HG02884 (cell line): ENCODE measurements around the gene RGS2.

Source experiments
- ATAC-seq: cut with Tn5 transposase; IDR thresholded peaks from one replicate; pipeline ENCODE4 v1.9.1; 2021; ENCODE audit warnings: mild to moderate bottlenecking, moderate library complexity; ENCODE audit not compliant: unreplicated experiment

RGS2 gene, protein sequence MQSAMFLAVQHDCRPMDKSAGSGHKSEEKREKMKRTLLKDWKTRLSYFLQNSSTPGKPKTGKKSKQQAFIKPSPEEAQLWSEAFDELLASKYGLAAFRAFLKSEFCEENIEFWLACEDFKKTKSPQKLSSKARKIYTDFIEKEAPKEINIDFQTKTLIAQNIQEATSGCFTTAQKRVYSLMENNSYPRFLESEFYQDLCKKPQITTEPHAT

DNA sequence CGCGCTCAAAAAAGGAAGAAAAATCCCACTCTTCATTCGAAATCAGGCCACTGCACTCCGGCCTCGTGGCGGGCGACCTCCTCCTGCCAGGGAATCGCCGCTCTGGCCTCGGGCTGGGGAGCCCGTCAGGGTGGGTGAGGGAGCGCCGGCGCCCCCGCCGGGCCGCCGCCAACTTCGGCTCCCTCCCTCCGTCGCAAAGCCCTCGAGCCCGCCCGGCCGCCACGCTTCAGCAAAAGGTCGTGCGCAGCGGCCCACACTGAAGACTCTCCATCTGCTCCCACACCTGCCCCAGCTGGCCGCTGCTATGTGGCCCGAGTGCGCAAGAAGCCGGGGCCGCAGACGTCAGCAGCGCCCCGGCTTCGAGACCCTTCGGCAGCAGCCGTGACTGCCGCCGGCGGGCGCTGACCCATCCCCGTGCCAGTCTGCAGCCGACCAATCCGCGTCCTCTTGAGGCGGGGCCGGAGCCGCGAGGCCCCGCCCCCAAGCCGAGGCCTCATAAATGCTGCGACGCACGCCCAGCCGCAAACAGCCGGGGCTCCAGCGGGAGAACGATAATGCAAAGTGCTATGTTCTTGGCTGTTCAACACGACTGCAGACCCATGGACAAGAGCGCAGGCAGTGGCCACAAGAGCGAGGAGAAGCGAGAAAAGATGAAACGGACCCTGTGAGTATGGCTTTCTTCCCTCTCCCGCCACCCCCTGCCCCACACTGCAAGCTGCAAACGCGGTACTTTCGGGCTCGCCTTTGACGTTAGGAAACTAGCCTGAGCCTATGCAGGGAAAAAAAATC lies at the start of gene RGS2:
Gene RGS2, plus strand, starts transcription at position 522 of the 789 bp plus-strand sequence. Its CDS starts 33 bp downstream, at position 555.
- peak; percentile 83 for ATAC-seq

DNA sequence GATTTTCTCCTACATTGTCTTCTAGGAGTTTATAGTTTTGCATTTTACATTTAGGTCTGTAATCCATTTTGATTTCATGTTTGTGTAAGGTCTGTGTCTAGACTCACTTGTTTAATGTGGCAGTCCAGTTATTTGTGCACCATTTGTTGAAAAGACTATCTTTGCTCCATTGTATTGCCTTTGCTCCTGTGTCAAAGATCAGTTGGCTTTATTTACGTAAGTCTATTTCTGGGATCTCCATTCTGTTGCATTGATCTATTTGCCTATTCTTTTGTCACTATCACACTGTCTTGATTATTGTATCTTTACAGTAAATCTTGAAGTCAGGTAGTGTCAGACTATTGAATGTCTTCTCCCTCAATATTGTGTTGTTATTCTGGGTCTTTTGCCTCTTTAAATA lies 49.7 kb upstream of the RGS2 start:
- ATAC-seq = no peak

DNA sequence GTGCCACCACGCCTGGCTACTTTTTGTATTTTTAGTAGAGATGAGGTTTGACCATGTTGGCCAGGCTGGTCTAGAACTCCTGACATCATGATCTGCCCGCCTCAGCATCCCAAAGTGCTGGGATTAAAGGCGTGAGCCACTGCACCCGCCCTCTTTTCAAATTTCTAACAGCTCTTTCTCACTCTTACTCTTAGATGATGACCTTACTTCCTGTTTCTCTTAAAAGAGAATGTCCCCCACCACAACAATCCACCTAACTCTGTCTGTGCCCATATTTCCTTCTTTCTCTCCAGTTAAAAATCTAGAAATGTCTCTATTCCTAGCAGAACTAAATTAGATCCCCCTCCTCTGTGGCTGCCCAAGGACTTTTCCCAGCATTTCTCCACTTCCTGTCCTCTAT lies 46.6 kb upstream of the RGS2 start:
- ATAC-seq = no peak

DNA sequence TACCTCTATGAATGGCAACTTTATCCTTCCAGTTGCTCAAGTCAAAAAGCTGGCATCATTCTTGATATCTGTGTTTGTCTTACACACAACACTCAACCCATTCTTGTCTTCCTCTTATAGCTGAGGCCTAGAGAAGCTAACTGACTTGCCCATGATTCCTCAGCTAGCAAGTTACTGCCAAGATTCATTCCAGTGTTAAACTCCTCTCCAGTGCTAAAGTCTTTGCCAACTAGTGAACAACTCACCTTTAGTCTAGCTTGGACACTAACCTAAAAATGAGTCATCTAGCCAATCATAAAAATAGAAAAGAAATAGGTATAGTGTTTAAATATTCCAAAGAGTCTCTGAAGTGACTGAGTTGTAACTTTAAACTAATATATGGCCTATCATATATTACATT lies 45.6 kb upstream of the RGS2 start:
- ATAC-seq = no peak

DNA sequence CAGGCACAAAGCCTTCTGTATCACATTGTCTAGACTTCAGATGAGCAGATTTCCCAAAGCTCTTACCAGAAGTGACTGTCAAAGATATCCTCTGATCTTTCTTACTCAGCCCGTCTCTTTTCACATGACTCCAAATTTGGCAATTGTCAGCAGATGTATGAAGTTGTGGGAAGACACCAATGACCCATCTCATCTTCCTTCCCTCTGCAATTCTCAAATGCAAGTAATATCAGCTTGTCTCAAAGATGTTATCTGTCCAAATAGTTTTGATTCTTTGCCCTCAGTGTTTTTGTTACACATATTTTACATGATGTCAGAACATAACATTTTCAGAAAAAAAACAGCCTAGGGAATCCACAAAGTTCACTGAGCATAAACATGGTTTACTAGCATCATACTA lies 45.1 kb upstream of the RGS2 start:
- no peak for ATAC-seq

DNA sequence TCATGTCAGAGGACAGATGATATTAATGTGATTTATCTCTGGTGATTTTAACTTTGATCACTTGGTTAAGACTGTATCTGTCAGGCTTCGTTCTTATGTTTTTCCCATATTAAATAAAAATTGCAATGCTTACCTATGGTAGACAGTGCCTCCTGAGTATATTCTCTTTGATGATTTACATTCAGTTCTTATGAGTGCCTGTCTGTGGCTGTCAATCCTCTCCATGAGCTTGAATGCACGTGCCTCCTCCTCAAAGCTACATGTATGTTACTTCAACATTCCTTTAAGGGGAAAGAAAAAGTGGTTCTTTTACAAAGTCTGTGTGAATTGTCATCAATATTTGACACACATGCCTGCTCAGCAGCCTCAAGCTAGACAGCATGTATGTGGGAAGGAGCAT lies 44.2 kb upstream of the RGS2 start:
- ATAC-seq = no peak

DNA sequence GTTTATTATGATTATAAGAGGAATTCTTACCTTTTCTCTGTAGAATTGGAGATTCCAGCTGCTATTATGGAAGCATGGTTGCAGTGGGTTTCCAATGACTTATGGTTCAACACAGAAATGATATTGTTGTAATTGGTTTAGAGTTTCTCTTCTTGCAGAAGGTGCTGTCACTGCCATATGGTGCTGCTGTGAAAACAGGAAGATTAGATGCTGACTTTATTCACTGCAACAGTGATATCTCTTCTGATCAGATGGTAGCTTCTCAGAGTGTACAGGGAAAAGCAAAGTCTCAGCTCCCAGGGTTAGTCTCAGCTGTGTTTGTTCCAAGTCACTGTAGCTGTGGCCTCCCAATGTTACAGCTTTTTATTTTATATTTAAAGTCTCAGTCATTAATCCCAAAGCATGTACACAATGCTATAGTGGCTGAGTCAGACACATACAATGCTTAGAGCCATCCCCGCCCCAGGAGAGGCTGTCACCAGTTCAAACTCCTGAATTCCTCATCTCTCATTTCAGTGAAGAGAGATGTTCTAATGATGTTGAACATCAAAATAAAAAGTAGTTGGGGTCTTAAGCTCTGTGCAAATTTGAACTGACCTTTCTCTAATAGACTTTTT lies 42.7 kb upstream of the RGS2 start:
- no peak for ATAC-seq

DNA sequence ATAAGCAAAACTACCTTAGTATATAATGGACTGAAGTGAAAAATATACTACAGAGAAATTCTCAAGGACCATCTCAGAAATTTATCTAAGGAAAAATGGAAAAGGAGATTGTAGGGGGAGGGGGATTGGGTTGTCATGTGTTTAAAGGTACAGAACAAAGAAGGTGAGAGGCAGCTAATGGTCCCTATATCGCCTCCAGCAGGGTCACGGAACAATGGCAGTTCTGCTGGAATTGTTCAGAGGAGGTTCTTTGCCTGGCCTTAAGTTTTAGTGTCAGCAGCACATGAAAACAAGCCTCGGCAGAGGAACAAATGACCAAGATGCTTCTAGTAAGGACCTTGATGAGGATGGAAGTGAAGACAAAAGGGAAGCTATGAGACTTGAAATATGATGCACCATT lies 42.0 kb upstream of the RGS2 start:
- no peak for ATAC-seq

DNA sequence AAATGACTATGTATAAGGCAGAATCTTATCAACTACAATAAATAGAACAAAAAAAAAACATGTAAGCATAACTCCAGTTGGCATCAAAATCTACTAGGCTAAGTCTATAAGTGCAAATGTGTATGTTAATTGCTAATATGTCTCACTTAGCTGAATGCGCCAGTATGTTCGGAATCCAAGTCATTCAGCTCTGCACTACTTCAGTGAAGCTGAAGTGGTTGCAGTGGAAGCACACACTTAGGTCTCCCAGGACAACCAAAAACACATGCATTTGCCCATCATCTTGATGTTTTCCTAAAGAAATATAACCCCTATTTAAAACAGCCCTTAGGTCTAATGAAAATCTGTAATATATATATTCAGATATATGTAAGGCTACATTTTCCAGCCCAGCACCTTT lies 41.0 kb upstream of the RGS2 start:
- ATAC-seq = no peak

DNA sequence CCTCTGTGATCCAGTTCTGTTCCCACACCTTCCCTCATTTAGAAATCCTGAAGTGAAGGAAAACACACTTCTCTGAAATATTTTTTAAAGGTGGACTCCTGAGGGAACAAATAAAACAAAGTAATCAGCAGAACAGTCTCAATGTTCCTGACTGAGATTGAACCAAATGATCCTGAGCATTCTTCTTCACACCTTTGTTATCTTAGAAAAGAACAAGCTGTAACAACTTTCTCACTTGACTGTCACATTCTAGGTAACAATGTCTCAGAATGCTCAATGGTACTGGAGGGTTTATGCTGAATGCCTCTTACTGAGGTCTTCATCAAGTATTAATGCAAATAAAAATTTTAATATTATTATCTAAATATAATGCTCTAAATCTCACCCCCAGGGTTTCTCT lies 40.4 kb upstream of the RGS2 start:
- ATAC-seq = no peak

DNA sequence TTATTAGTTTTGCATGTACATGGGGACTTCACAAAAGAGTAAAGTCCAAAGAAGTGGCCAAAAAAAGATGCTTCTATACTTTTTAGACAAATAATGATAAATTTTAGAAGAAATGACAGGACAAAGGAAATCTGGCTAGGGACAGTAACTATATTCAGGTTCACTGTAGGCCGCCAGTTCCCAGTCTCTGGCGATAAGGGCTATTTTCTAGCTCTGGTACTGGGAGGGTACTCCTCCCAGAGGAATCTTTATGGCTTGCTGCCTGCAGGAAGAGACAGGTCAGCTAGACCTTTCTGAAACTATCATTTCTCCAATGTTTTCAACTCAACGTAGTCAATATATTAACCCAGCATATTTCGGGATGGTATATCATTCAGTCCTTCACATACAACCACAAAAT lies 37.5 kb upstream of the RGS2 start:
- no peak for ATAC-seq

DNA sequence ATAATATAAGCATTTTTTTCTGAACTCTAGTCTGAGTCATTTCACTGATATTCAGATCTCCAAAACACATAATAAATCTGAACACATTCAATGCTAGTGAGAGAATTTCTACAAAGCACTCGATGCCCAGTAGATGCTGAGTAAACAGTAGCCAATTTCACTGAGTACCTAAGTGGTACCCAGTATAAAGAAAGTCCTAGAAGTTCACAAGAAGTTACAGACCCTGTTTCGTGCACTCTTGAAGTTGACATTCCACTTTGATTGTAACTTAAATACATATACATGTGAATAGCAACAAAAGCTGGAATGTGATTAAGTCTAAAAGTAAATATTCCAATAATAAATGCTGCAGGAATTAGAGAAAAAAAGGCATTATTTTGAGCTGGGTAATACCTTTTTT lies 33.2 kb upstream of the RGS2 start:
- ATAC-seq = no peak

DNA sequence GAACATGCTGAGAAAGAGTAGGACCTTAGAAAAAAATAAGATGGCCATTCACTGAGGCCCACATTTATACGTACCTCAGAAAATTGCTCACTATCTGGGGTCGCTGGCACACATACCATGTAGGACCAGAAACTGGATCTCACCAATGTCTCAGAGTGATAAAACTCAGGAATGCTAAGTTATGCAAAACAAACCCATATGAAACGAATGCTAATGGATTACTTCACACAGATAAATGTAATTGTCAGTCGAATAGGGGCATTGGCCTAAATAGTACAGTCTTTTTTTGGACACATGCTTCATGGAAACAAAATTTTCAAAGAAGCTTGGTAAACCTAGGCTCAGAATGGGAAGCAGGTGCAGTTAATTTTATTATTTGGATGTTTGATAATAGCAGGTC lies 32.6 kb upstream of the RGS2 start:
- ATAC-seq = no peak

DNA sequence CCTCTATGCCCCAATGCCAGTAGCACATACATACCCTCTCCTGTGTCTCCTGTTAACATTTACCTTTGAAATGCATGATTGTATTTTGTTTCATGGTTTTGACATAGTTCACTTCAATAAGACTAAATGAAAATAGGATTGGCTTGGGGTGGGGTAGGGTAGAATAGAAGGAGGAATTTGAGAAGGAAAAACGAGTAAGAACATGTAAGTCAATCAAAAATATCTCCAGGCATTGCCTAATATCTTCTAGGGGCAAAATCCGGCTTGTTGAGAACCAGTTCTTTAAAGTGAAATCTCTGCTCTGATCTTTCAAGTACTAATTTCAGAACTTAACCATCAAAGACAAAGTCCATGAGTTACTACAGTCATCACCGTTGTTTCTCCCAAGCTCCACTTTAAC lies 31.8 kb upstream of the RGS2 start:
- ATAC-seq = no peak

DNA sequence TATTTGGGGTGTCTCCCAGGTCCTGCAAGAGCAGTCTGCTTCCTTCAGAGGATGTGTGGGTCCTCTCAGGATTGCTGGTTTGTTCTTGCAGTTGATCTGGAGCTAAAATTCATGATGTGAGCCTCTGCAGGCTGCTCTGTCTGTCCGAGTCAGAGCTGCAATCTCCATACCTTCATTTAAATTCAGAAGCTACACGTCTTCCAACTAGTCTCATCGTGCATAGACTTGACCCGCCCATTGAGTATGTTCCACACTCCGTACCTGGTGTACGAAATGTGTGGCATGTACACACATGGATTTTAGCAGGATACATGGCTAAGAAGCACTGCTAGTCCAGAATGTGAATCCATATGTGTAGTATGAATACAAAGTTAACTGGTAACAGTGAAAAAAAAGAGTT lies 25.0 kb upstream of the RGS2 start:
- no peak for ATAC-seq

DNA sequence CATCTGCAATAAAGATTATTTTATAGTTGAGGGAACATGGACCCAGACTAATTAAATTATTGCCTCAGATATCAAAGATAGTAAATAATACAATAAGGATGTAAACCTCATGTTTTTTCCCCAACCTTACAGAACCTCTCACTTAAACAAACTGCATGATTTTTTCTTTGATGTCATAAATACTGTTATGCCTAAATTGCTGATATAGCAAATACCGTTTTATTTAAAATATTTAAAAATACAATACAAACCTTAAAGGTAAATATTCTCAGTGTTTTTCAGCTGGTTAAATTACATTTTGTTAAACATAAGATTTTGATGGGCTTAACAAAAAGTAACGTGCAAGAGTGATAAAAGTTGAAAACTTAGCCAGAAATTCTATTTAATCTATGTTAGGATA lies 24.4 kb upstream of the RGS2 start:
- no peak for ATAC-seq

DNA sequence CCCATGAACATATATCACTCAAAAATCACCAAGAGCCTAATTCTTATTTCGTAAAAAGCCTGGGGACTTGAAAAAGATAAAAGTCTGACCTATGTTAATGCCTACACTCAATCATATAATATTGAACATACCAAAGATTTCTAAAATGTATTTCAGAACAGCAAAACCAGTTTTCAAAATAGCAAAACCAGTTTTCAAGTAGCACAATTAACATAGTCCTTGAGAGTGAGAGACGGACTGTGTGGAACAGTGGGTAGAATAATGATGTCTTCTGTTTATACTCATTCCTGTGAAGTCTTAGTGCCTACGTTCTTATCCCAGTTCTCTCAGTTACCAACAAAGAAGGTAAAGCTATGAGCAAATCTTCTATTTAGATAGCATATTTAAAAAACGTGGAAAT lies 22.3 kb upstream of the RGS2 start:
- no peak for ATAC-seq

DNA sequence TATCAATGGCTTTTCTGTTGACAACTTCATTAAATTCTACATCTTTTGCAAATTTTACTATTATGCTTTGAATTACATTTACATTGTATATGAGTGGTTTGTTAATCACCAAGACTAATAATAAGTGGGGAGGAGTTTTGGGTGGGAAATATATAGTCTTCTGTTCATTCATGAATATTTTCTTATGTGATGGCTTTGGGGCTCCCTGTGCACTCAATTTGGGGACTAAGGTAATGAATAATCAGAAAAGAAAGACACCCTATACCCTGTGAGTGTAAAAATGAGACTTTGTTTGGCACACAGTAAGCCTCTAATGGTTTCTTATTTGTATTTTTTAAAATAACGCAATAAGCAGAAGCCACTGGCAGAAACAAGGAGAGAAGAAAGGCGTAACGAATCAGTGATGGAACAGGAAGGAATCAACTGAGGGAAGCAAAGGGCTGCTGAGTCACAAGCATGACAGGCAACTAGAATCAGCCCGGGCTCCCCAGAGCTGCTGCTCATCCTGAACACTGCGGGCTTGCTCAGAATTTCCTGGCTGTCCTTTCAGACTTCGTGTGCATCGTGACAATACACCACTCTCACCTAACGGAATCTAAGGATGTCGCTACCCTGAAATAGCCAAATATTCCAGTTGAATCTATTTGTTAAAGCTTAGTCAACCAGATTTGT lies 20.8 kb upstream of the RGS2 start:
- ATAC-seq = no peak

DNA sequence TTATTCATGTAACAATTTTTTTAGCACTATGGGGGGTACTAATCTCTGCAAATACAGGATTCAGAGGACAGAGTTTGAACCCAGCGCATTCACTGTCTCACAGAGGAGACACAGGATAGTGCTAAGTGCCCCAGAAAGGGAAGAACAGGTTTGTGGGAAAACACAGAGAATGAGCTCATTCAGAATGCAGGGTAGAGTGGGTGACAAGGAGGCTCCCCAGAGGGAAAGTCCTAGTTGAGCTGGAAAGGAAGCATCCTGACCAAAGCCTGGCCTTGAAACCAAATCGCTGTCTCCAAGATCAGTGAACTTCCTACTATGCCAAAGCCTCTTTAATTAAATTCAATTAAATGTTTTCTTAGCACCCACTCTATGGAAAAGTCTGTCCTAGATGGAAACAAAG lies 19.0 kb upstream of the RGS2 start:
- no peak for ATAC-seq

DNA sequence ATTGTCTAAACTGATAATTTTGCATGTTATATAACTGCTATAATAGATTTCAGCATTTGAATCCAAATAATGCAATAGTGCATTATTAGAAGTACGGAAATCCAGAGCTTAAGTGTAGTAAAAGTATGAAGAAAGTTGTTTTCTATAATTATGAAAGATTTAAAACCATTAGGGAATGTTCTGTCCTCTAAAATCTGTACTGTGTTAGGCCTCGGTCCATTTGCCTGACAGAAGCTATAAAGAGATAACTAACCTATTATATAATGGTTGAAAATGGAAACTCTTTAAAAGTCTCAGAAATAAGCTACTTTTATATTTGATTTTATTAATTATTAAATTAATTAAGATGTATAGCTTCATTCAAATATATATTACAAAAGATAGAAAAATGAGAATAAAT lies 16.2 kb upstream of the RGS2 start:
- ATAC-seq = no peak

DNA sequence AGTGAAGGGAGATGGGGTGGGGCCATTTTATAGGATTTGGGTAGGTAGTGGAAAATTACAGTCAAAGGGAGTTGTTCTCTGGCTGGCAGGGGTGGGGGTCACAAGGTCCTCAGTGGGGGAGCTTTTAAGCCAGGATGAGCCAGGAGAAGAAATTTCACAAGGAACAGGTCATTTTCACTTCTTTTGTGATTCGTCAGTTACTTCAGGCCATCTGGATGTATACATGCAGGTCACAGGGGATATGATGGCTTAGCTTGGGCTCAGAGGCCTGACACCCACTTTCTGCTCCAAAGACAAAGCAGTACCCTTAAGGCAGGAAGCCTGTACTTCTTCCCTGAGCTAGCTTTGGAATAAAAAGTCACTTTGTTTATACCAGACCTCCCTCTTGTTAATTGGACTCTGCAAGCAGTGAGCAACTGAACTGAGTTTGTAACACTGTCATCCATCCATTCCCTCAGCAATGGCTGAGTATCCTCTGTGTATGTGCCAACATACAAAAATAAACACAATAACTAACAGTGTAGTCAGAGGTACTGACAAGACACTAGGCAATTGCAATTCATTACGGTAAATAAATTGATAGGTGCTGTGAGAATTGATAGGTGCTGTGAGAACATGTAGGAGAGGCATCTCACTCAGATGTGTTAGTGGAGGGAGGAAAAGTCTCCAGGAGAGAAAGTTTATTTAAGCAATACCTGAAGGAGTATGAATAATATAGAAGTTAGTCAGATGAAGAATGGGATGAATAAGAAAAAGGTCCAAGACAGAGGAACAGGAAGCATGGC lies 14.7 kb upstream of the RGS2 start:
- ATAC-seq = no peak
